Middle frontal gyrus (tissue), 1 donor: ENCODE measurements around the gene RAB8A.
"Not testable (repeated sequence)": the region's sequence is repeated elsewhere in the genome, so short reads cannot be mapped to it uniquely, and the experiment has no call there.

ENCODE experiments used
- DNase-seq: peaks from one replicate; pipeline ENCODE4 v3.0.0-alpha.2; 2015; ENCODE audit warnings: low spot score; ENCODE audit errors: extremely low spot score

Gene RAB8A

GRCh38 chr19:16077984-16078758, 33.5 kb upstream of the RAB8A start:
- no peak for DNase-seq

- DNase-seq, result no peak
Observed at GRCh38 chr19:16078759-16079707, 32.7 kb upstream of the RAB8A start.

GRCh38 chr19:16084067-16084685, 27.5 kb upstream of the RAB8A start:
- no peak for DNase-seq

GRCh38 chr19:16085115-16085514, 26.6 kb upstream of the RAB8A start:
- no peak for DNase-seq

- DNase-seq, result not testable (repeated sequence)
Observed at GRCh38 chr19:16087404-16087803, 24.3 kb upstream of the RAB8A start.

- no peak for DNase-seq
Observed at GRCh38 chr19:16087940-16088339, 23.7 kb upstream of the RAB8A start.

GRCh38 chr19:16088351-16089009, 23.2 kb upstream of the RAB8A start:
- no peak for DNase-seq

- DNase-seq, result no peak
Observed at GRCh38 chr19:16089010-16089846, 22.5 kb upstream of the RAB8A start.

- no peak for DNase-seq
Observed at GRCh38 chr19:16091546-16092475, 19.9 kb upstream of the RAB8A start.

GRCh38 chr19:16094360-16095070, 17.2 kb upstream of the RAB8A start:
- no peak for DNase-seq

- no peak for DNase-seq
Observed at GRCh38 chr19:16095071-16095571, 16.6 kb upstream of the RAB8A start.

- no peak for DNase-seq
Observed at GRCh38 chr19:16096280-16096855, 15.3 kb upstream of the RAB8A start.

- DNase-seq, result no peak
Observed at GRCh38 chr19:16098416-16098768, 13.3 kb upstream of the RAB8A start.

- DNase-seq, result no peak
Observed at GRCh38 chr19:16098821-16099220, 12.9 kb upstream of the RAB8A start.

GRCh38 chr19:16099314-16099965, 12.2 kb upstream of the RAB8A start:
- DNase-seq, result not testable (repeated sequence)

GRCh38 chr19:16100524-16100923, 11.2 kb upstream of the RAB8A start:
- no peak for DNase-seq

- no peak for DNase-seq
Observed at GRCh38 chr19:16104722-16105121, 7.0 kb upstream of the RAB8A start.

- DNase-seq, result no peak
Observed at GRCh38 chr19:16106121-16106520, 5.6 kb upstream of the RAB8A start.
